Esophagus mucosa (tissue), 1 donor: ENCODE measurements around the gene BTBD9. TPM values are rescaled to one million over a fixed set of nuclear protein-coding genes. Genes with fewer than 3 reads are reported as not detected.
A peak's percentile ranks its signal among the peaks of the same experiment; 100 is the strongest.

Source experiments
- ATAC-seq: fragments of 200-7000 bp; cut with Tn5 transposase; one replicate; pipeline ENCODE4 v1.9.1; 2020
- total RNA-seq: library from RNA; stranded (reverse); gene quantifications from one replicate; pipeline ENCODE4 v1.2.4, GENCODE V29; 2023
- donor health status: DM: yes; HTN: yes; CAD: no.

Gene BTBD9
- total RNA-seq, 1 donor from 2014 or later, result 13.4 TPM

GRCh38 chr6:38339914-38340313, 299.8 kb downstream of the BTBD9 start:
- ATAC-seq, result no peak

DNA sequence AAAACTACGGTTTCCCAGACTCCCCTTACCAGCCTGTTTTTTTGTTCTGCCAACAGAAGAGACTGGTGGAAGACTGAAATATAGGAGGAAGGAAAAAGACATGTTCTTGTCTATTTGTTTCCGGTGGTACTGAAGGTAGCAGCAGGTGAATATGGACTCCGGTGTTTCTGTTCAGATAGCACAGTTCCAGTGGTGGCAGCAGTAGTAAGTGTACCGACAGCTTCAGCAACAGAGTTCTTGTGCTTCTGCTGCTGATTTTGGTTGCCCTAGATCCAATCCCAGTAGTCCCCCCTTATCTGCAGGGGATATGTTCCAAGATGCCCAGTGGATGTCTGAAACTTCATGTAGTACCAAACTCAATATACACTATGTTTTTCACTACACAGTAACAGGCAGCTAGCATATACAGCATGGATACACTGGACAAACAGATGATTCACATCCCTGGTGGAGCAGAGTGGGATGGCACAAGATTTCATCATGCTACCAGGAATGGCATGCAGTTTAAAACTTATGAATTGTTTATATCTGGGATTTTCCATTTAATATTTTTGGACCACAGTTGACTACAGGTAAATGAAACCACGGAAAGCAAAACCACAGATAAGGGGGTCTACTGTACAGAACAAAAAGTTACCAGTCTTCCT, 301.8 kb downstream of the BTBD9 start:
- peak; percentile 60 for ATAC-seq

DNA sequence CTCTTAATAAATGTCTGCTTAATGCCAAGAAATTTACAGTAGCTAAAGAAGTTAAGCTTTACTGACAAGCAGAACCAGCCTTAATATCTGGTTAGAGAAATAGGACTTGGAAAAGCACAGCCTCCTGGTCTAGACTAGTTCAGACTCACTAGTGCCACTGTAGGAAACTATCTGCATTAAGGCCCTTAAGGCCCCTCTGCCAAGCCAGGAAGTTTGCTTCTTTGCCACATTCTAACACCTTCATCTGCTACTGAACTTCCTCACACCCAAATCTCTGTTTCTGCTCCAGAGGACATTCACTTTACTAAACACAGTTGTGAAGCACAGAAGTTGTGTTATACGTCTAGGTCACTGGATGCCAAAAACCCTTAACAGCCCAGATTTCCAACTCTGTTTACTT, 302.8 kb downstream of the BTBD9 start:
- no peak for ATAC-seq

GRCh38 chr6:38326837-38327236, 312.9 kb downstream of the BTBD9 start:
- ATAC-seq, result no peak

DNA sequence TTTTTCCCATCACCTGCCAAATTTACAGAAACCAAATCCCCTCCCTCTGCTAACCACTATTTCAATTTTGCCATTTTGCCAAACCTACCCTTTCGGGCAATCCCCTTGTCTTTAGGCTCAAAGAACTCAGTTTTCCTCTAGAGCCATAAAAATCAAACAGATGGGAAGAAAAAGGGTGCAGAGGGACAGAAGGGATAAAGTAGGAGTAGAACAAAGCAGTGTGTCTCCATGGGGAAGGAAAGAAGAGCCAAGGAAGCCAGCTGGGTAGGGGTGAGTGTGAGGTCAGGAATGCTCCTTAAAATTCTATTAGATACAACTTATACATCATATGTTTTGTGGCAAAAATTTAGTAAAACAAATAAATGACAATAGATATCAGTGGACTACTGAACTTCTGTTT, 316.5 kb downstream of the BTBD9 start:
- ATAC-seq, result no peak

- ATAC-seq, result no peak
These were observed 317.6 kb downstream of the BTBD9 start for GRCh38 chr6:38322138-38322537.

DNA sequence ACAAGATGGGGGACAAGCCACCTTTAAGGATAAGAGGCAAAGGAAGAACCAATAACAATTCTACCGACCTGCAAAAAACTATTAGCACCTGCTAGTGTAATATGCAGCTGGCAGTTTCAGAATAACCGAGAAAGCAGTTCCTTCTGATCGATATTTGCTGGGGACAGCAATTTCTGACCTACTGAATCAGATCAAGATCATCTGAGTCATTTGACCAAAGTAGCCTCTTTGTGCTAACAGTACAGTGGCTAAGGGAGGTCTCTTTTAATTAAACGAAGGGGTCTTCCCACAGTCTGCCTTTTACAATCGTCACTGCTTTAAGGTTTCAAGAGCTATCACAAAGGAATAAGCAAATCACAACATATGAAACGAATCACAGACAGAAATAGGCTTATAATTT, 318.9 kb downstream of the BTBD9 start:
- no peak for ATAC-seq

DNA sequence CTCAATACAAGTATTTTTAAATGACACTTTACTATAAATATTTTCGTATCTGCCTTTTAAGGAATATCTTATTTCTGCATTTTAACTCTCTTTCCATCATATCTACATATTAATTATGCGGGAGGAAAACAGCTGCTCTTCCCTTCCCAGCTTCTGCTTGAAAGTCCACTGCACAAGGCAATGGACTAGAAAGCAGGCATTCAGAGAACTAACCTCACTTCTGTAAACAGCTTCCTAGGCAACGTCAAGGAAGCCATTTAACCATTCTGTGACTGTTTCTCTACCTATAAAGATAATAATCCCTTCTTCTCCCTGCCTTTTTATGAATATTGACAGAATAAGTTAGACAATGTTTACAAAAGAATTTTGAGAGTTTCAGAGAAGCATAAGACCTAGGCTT, 319.4 kb downstream of the BTBD9 start:
- no peak for ATAC-seq

DNA sequence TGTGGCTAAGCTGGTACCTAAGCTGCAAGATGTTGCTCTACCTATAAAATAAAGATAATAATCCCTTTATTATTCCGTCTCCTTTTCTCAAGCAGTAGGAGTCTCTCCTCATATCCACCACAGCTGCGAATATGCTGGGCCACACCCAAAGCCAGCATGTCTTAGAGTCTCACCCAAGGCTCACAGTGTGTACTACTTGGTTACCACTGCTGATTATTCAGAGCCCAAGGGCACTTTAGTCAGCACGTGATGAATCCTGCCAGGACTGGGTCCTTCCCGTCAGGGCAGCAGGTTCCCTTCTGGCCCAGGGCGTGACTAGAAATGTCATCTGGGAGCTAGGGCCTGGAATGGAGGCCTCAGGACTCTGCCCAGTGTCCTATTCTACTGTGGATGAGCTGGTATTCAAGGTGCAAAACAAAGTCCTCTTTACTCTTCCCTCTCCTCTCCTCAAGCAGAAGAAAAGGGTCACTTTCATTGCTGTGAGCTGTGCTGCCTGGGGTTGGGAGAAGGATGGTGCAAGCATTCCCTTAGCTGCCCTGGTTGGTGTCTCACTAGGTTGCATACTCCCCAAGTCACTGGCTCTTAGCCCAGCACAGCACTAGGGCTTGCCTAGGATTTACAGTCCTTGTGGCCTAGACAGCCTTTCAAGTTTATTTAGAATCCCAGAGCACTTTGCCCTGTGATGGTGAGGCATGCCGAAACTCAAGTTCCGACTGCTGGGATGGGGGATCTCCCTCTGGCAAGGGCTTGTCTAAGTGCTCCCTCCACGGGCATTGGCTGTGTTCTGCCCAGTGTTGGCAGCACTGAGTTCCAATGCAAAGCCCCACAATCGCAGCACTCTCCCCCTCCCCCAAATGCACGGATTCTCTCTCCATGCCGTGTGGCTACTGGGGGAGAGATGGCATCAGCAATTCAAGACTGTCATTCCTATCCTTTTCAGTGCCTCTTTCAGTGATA, 320.2 kb downstream of the BTBD9 start:
- ATAC-seq, result peak; percentile 68

DNA sequence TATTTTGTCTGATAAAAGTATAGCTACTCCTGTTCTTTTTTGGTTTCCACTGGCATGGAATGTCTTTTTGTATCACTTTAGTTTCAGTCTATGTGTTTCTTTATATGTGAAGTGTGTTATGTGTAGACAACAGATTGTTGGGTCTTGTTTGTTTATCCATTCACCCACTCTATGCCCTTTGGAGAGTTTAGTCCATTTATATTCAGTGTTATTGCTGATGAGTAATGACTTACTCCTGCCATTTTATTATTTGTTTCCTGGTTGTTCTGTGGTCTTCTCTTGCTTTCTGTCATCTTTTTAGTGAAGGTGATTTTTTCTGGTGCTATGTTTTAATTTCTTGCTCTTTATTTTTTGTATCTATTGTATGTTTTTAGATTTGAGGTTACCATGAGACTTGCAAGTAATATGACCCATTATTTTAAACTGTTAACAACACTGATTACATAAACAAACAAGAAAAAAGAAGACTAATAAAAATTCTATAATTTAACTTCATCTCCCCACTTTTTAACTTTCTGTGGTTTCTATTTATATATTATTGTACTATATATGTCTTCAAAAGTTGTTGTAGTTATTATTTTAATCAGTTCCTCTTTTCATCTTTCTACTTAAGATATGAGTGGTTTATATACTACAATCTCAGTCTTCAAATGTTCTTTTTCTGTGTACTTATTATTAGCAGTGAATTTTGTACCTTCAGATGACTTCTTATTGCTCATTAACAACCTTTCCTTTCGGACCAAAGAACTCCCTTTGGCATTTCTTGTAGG, 323.4 kb downstream of the BTBD9 start:
- ATAC-seq, result no peak

- ATAC-seq, result no peak
These were observed 328.5 kb downstream of the BTBD9 start for GRCh38 chr6:38311201-38311600.

GRCh38 chr6:38310061-38310460, 329.7 kb downstream of the BTBD9 start:
- no peak for ATAC-seq

DNA sequence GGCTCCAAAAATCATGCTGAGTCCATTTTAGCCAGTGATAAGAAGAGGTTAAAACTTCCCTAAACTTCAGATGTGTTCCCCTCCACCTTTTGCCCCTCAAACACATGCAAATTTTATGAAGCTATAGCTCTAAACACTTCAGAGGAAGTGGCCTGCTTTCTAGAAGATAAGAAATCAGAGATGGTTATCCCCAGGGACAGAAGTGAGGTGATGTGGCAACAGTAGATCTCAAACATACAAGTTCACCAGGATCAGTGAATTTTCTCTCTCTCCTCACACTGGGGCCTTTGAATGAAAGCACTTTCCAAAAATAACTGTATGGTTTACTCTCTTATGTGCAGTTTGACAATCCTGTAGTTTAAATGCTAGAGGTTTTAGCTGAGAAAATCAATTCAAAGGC, 332.0 kb downstream of the BTBD9 start:
- no peak for ATAC-seq

DNA sequence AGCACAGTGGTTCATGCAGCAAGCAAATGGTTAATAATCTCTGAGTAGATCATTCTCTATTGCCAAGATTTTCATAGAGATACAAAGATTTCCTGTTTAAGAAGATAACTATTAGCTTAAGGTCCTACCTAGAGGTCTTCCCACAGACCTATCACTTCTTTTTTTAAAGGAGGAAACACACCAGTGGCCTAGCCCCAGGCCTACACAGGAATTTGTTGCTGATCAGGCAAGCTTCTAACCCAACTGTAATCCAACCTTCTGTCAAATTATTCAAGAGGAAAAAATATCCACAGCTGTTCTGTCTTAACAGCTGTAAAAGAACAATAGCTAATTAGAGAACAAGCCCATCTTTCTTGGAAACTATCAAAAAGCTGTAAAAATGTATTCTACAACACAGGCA, 332.8 kb downstream of the BTBD9 start:
- no peak for ATAC-seq

DNA sequence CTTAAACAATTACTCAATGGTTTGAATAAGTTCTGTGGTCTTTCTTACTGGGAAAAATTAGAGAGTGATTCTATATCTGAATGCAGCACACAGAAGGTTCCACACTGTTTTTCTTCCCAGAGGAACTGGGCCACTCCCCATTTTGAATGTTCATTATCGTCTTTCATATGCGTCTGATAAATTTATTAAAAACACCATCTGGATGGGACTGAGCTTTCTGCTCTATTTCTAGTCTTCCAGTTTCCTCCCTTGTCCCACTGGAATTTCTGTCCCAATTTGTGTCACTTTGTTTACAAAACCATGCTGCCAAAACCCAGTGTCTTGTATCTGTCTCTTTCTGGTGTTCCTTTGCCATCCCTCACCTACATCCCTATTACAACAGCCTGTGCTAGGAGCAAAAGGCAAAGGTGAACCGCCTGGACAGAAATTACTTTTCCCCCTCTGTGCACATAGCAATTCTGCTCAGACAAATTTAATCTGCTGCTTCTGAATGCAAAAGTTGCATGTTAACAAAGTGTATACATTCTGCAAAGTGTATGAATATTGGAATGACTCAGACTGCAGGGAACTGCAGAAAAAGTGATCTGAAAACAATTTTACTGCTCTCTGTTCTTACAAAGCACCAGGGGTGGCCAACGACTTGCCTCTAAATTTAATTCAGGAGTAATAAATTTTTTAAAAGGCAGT, 333.6 kb downstream of the BTBD9 start:
- no peak for ATAC-seq

- ATAC-seq, result no peak
These were observed 336.9 kb downstream of the BTBD9 start for GRCh38 chr6:38302838-38303237.

- no peak for ATAC-seq
These were observed 337.6 kb downstream of the BTBD9 start for GRCh38 chr6:38302081-38302480.

DNA sequence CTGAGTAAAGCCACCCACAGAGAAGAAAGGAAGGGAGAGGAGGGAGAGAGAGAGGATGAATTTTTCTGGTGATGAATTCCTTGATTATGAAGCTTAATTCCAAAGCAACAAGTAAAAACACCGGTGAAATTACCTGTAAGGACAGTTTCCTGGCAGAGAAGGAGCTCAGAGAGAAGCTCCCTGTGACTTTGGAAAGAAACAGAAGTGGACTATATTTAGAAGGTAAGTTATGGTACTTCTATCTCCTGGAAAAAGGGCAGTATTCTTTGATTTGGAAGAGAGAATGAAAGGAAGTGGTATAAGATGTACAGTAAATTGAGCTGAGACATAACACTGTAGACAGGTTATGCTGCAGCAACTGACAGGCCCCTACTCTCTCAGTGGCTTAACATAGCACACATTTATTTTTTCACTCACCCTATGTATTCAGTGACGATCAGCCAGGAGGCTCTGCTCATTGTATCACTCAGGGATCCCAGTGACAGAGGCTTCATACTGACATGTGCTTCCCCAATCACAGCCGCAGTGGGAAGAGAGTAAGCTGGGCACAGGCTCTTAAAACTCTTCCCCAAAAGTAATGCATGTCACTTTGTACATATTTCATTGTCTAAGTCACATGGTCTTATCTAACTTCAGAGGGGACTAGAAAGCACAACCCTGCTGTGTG, 349.5 kb downstream of the BTBD9 start:
- no peak for ATAC-seq

- ATAC-seq, result no peak
These were observed 352.2 kb downstream of the BTBD9 start for GRCh38 chr6:38287487-38287886.

DNA sequence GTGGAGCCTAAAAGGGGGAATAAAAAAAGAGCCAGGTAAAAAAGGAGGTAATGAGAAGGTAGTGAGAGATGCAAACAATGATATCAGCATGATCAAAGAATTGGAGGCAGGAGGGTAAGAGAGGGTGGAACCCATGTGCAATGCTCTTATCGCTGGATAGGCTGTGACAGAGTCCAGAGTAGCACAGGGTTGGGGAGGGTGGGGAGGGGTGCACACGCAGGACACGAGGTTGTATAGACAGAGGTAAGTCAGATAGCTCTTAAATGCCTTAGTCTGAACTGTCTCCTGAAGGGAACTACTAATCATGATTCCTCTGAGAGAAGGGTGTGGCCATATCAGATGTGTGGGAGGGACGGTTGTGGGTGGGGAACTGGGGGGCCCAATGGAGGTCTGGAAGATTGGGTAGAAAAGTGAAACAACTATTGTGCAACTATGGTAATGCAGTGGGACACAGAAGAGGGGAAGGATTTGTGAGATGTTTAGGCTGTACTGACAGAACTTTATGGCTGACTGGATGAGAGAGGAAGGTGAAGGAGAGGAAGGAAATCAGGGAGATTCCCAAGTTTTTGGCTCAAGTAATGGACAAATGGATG, 354.8 kb downstream of the BTBD9 start:
- ATAC-seq, result no peak

GRCh38 chr6:38283734-38284362, 355.9 kb downstream of the BTBD9 start:
- ATAC-seq, result no peak
